Muscle of leg (tissue), 11 donors: ENCODE measurements around the gene SKP2. TPM values are rescaled to one million over a fixed set of nuclear protein-coding genes. Genes with fewer than 3 reads are reported as not detected.
A peak's percentile ranks its signal among the peaks of the same experiment; 100 is the strongest.

Experiments
- DNase-seq: peaks from one replicate; pipeline ENCODE4 v3.0.0; 2013
- H3K27ac ChIP-seq: one replicate; pipeline ENCODE4 v1.5.1; 2013; ENCODE audit warnings: mild to moderate bottlenecking, low read length, control low read depth
- H3K27me3 ChIP-seq: one replicate; pipeline ENCODE4 v1.6.1; 2013; ENCODE audit warnings: low read length; ENCODE audit not compliant: control insufficient read depth, insufficient read depth
- H3K36me3 ChIP-seq: one replicate; pipeline ENCODE4 v1.6.1; 2013; ENCODE audit warnings: low read length; ENCODE audit not compliant: control insufficient read depth, insufficient read depth
- H3K4me1 ChIP-seq: one replicate; pipeline ENCODE4 v1.6.1; 2013; ENCODE audit warnings: low read length; ENCODE audit not compliant: control insufficient read depth, insufficient read depth
- H3K4me3 ChIP-seq: one replicate; pipeline ENCODE4 v1.5.1; 2013; ENCODE audit warnings: low read length, control low read depth
- H3K9me3 ChIP-seq: replicated peaks from 2 replicates; pipeline ENCODE4 v1.6.1; 2013; ENCODE audit warnings: low read depth, low read length; ENCODE audit not compliant: control insufficient read depth
- WGBS: methylation state at CpG from one replicate; pipeline ENCODE4 v1.1.5; 2013; ENCODE audit warnings: missing lambda C conversion rate; ENCODE audit not compliant: insufficient coverage; 5-methylcytosine and 5-hydroxymethylcytosine counted together
- polyA plus RNA-seq, 8 donors: library from polyadenylated mRNA; unstranded; fragments of 120-200 nt; gene quantifications; one replicate each; pipeline versions ENCODE4 v1.2.1 to v1.2.3, GENCODE V29; 2013; ENCODE audit warnings: inconsistent platforms in 1 of 8, low replicate concordance in 1 of 8; ENCODE audit not compliant: insufficient read length in 8 of 8, insufficient read depth in 1 of 8
- total RNA-seq: library from RNA; stranded (reverse); fragments of 120-200 nt; gene quantifications from one replicate; pipeline ENCODE4 v1.2.4, GENCODE V29; 2013

Gene SKP2
- total and polyA plus RNA-seq, 9 donors = 44.9 to 76.6 (median 52.5) TPM

- Histone ChIP-seq H3K27ac (no peak overlapping the region), H3K27me3 (no peaks in the 10 kb centered on the region), H3K4me3 (no peak overlapping the region), H3K4me1 (no peaks in the 10 kb centered on the region), H3K36me3 (peaks cover 24% of the 10 kb centered on the region), H3K9me3 (peaks cover 13% of the 10 kb centered on the region)
- no peak for DNase-seq
- WGBS = no CpG with 5 or more reads among the region's 3 CpGs
Measured at GRCh38 chr5:36135988-36136387, 15.9 kb upstream of the SKP2 start.

GRCh38 chr5:36136581-36136980 lies 15.3 kb upstream of the SKP2 start:
- no peaks in the 10 kb centered on the region for H3K4me1 ChIP-seq
- peaks cover 24% of the 10 kb centered on the region for H3K36me3 ChIP-seq
- no peaks in the 10 kb centered on the region for H3K27me3 ChIP-seq
- H3K27ac ChIP-seq = no peak overlapping the region
- peaks cover 11% of the 10 kb centered on the region for H3K9me3 ChIP-seq
- no peak for DNase-seq
- H3K4me3 ChIP-seq = no peak overlapping the region

GRCh38 chr5:36138900-36139683 lies 12.8 kb upstream of the SKP2 start:
- Histone ChIP-seq H3K4me3 (no peak overlapping the region), H3K27me3 (no peaks in the 10 kb centered on the region), H3K27ac (no peak overlapping the region), H3K36me3 (peaks cover 24% of the 10 kb centered on the region), H3K4me1 (no peaks in the 10 kb centered on the region), H3K9me3 (peaks cover 10% of the 10 kb centered on the region)
- no peak for DNase-seq
- 87% methylated on average over 5 of the region's 7 CpGs for WGBS

GRCh38 chr5:36145311-36145710 lies 6.6 kb upstream of the SKP2 start:
- Histone ChIP-seq H3K36me3 (peaks cover 2% of the 10 kb centered on the region), H3K9me3 (no peaks in the 10 kb centered on the region), H3K27ac (no peak overlapping the region), H3K27me3 (no peaks in the 10 kb centered on the region), H3K4me1 (no peaks in the 10 kb centered on the region), H3K4me3 (no peak overlapping the region)
- no peak for DNase-seq
- WGBS = no CpG with 5 or more reads among the region's 4 CpGs

- 100% methylated on average over 2 of the region's 3 CpGs for WGBS
- peaks cover 2% of the 10 kb centered on the region for H3K4me1 ChIP-seq
- no peaks in the 10 kb centered on the region for H3K9me3 ChIP-seq
- H3K27me3 ChIP-seq = no peaks in the 10 kb centered on the region
- no peaks in the 10 kb centered on the region for H3K36me3 ChIP-seq
- no peak overlapping the region for H3K4me3 ChIP-seq
- H3K27ac ChIP-seq = no peak overlapping the region
- no peak for DNase-seq
Measured at GRCh38 chr5:36146390-36146789, 5.5 kb upstream of the SKP2 start.

- H3K27me3 ChIP-seq = no peaks in the 10 kb centered on the region
- H3K27ac ChIP-seq = no peak overlapping the region
- no peaks in the 10 kb centered on the region for H3K36me3 ChIP-seq
- no peak for DNase-seq
- H3K4me1 ChIP-seq = peaks cover 4% of the 10 kb centered on the region
- H3K9me3 ChIP-seq = no peaks in the 10 kb centered on the region
- H3K4me3 ChIP-seq = no peak overlapping the region
- no CpG with 5 or more reads among the region's 2 CpGs for WGBS
Measured at GRCh38 chr5:36147681-36148080, 4.2 kb upstream of the SKP2 start.

- H3K27ac ChIP-seq = peak overlapping the region; percentile 88
- no peaks in the 10 kb centered on the region for H3K27me3 ChIP-seq
- peak; percentile 55 for DNase-seq
- peak overlapping the region; percentile 93 for H3K4me3 ChIP-seq
- H3K36me3 ChIP-seq = peaks cover 19% of the 10 kb centered on the region
- no peaks in the 10 kb centered on the region for H3K9me3 ChIP-seq
- peaks cover 18% of the 10 kb centered on the region for H3K4me1 ChIP-seq
- 0% methylated on average over 13 of the region's 23 CpGs for WGBS
Measured at GRCh38 chr5:36150676-36151433, 1.1 kb upstream of the SKP2 start.

GRCh38 chr5:36152324-36153297 lies 700 bp downstream of the SKP2 start:
- Histone ChIP-seq H3K36me3 (peaks cover 26% of the 10 kb centered on the region), H3K27me3 (no peaks in the 10 kb centered on the region), H3K9me3 (no peaks in the 10 kb centered on the region), H3K4me1 (peaks cover 27% of the 10 kb centered on the region), H3K4me3 (peak overlapping the region; percentile 93), H3K27ac (peak overlapping the region; percentile 74)
- 1% methylated on average over 14 of the region's 24 CpGs for WGBS
- peak; percentile 49 for DNase-seq

- no peaks in the 10 kb centered on the region for H3K27me3 ChIP-seq
- no peak for DNase-seq
- H3K9me3 ChIP-seq = no peaks in the 10 kb centered on the region
- peak overlapping the region; percentile 93 for H3K4me3 ChIP-seq
- peaks cover 33% of the 10 kb centered on the region for H3K4me1 ChIP-seq
- H3K27ac ChIP-seq = peak overlapping the region; percentile 33
- WGBS = 60% methylated on average over 1 of the region's 7 CpGs
- peaks cover 30% of the 10 kb centered on the region for H3K36me3 ChIP-seq
Measured at GRCh38 chr5:36153298-36153677, 1.4 kb downstream of the SKP2 start.

- H3K27ac ChIP-seq = peak overlapping the region; percentile 10
- H3K9me3 ChIP-seq = no peaks in the 10 kb centered on the region
- no peaks in the 10 kb centered on the region for H3K27me3 ChIP-seq
- peaks cover 33% of the 10 kb centered on the region for H3K36me3 ChIP-seq
- peak overlapping the region; percentile 93 for H3K4me3 ChIP-seq
- no peak for DNase-seq
- H3K4me1 ChIP-seq = peaks cover 36% of the 10 kb centered on the region
- WGBS = no CpG with 5 or more reads among the region's 4 CpGs
Measured at GRCh38 chr5:36153726-36154125, 1.8 kb downstream of the SKP2 start.
